Keratinocyte (primary cell): ENCODE data around the gene ABHD16A. TPM values are rescaled to one million over a fixed set of nuclear protein-coding genes. Genes with fewer than 3 reads are reported as not detected.

Experiments
- DNase-seq: peaks from one replicate; pipeline ENCODE4 v3.0.0-alpha.2; 2011; ENCODE audit warnings: low read depth, missing footprints, low spot score
- FAIRE-seq: peaks from 2 replicates; lab custom pipeline; 2011; peaks lifted over from hg19 to GRCh38; lab: Jason Lieb, UNC
- H2AFZ ChIP-seq: 2 replicates; pipeline ENCODE4 v1.6.0; 2012; ENCODE audit warnings: low read length, control low read depth, inconsistent platforms; ENCODE audit not compliant: control insufficient read depth
- H3K27ac ChIP-seq: 2 replicates; pipeline ENCODE4 v1.5.1; 2011; ENCODE audit warnings: low read length; ENCODE audit not compliant: control insufficient read depth, insufficient read depth
- H3K27me3 ChIP-seq: 3 replicates; pipeline ENCODE4 v1.6.0; 2011; ENCODE audit warnings: low read length; ENCODE audit not compliant: control insufficient read depth, insufficient read depth; ENCODE audit errors: extremely low read depth
- H3K36me3 ChIP-seq, 2 experiments: 2 replicates in 1 of 2; 3 replicates in 1 of 2; pipeline ENCODE4 v1.5.1; 2011; ENCODE audit warnings: low read length in 2 of 2, mild to moderate bottlenecking in 1 of 2; ENCODE audit not compliant: control insufficient read depth in 2 of 2, insufficient read depth in 2 of 2; ENCODE audit errors: extremely low read depth in 1 of 2
- H3K4me1 ChIP-seq: 3 replicates; pipeline ENCODE4 v1.5.1; 2011; ENCODE audit warnings: low read length; ENCODE audit not compliant: control insufficient read depth, insufficient read depth; ENCODE audit errors: extremely low read depth
- H3K4me2 ChIP-seq: 3 replicates; pipeline ENCODE4 v1.6.0; 2011; ENCODE audit warnings: low read depth, low read length; ENCODE audit not compliant: control insufficient read depth, insufficient read depth; ENCODE audit errors: extremely low read depth
- H3K4me3 ChIP-seq, 3 experiments: fragments of 200-600 bp in 1 of 3; sonication (generic) in 1 of 3; 2 replicates in 2 of 3; 3 replicates in 1 of 3; pipeline ENCODE4 v1.5.1; 2011 to 2016; ENCODE audit warnings: low read length in 3 of 3, mild to moderate bottlenecking in 3 of 3, control low read depth in 2 of 3, inconsistent platforms in 1 of 3, low read depth in 1 of 3, mixed read lengths in 1 of 3, mixed run types in 1 of 3, moderate library complexity in 1 of 3; ENCODE audit not compliant: control insufficient read depth in 2 of 3, insufficient read depth in 2 of 3; ENCODE audit errors: extremely low read depth in 1 of 3
- H3K79me2 ChIP-seq: 2 replicates; pipeline ENCODE4 v1.6.0; 2012; ENCODE audit warnings: low read length; ENCODE audit not compliant: control insufficient read depth, insufficient read depth
- H3K9ac ChIP-seq: 3 replicates; pipeline ENCODE4 v1.6.0; 2011; ENCODE audit warnings: low read length; ENCODE audit not compliant: control insufficient read depth, insufficient read depth; ENCODE audit errors: extremely low read depth
- H3K9me1 ChIP-seq: 3 replicates; pipeline ENCODE4 v1.6.0; 2011; ENCODE audit warnings: low read length; ENCODE audit not compliant: control insufficient read depth, insufficient read depth; ENCODE audit errors: extremely low read depth
- H3K9me3 ChIP-seq: 2 replicates; pipeline ENCODE4 v1.5.1; 2012; ENCODE audit warnings: low read depth, low read length; ENCODE audit not compliant: control insufficient read depth
- H4K20me1 ChIP-seq: 3 replicates; pipeline ENCODE4 v1.6.0; 2011; ENCODE audit warnings: low read length; ENCODE audit not compliant: control insufficient read depth, insufficient read depth; ENCODE audit errors: extremely low read depth
- CTCF ChIP-seq, 3 experiments: IDR thresholded peaks in 1 of 3; conservative IDR thresholded peaks in 1 of 3; optimal IDR thresholded peaks in 1 of 3; 2 replicates in 2 of 3; 3 replicates in 1 of 3; pipeline versions ENCODE3 to v1.5.1; 2011; ENCODE audit warnings: low read length in 3 of 3, mild to moderate bottlenecking in 3 of 3, moderate library complexity in 2 of 3, control low read depth in 1 of 3, inconsistent platforms in 1 of 3; ENCODE audit not compliant: insufficient read depth in 2 of 3; ENCODE audit errors: extremely low read depth in 1 of 3
- EZH2 ChIP-seq: IDR thresholded peaks from one replicate; pipeline ENCODE4 v1.6.1; 2012; ENCODE audit warnings: inconsistent platforms, mild to moderate bottlenecking, low read length, moderate library complexity
- dilution Hi-C: fragments of 300-500 bp; cut with MboI; formaldehyde crosslinking; loops from one replicate; pipeline ENCODE4 v1.7.0; 2020; ENCODE audit warnings: low sequenced_read_pairs; ENCODE audit not compliant: extremely low pct_ligation_motif_present
- polyA plus RNA-seq, 5 experiments: library from polyadenylated mRNA; depleted of rRNA in 3 of 5; stranded (reverse) in 3 of 5; stranded (forward) in 1 of 5; unstranded in 1 of 5; fragments of >200 nt; gene quantifications; 1 replicate in 1 of 5; 2 replicates in 3 of 5; 3 replicates in 1 of 5; pipeline versions ENCODE4 v1.2.1 to v1.2.3, GENCODE V29; 2011 to 2012; ENCODE audit warnings: missing spikeins in 2 of 5, low read depth in 1 of 5, low replicate concordance in 1 of 5

Gene ABHD16A
- polyA plus RNA-seq, 1 donor (not counting 4 experiments of a cell fraction or from before 2014, with no cell fraction given), result 21.8 TPM

- DNase-seq, result no peak
- peak overlapping the region; percentile 99 for H3K9ac ChIP-seq
- no peaks in the 10 kb centered on the region for H3K9me3 ChIP-seq
- H4K20me1 ChIP-seq, result peaks cover 4% of the 10 kb centered on the region
- H3K9me1 ChIP-seq, result no peaks in the 10 kb centered on the region
- TF ChIP-seq EZH2 (no peak), CTCF (optimal IDR thresholded peaks at IDR 0.05 in 1 of 3, IDR thresholded peaks at IDR 0.05 in 1 of 3, conservative IDR thresholded peaks at IDR 0.05 in 1 of 3; ENCODE audit: extremely low read depth in 1 of 3, insufficient read depth in 2 of 3, low read length in 3 of 3) (no peak)
- peaks cover 41% of the 10 kb centered on the region for H3K79me2 ChIP-seq
- no peaks in the 10 kb centered on the region for H3K27me3 ChIP-seq
- peak overlapping the region; percentile 99 for H3K4me2 ChIP-seq
- peak; percentile 17 for FAIRE-seq
- dilution Hi-C loops, result no loop called here
- H3K4me3 ChIP-seq, result peak overlapping the region; percentile 62 to 96 (median 96)
- peak overlapping the region; percentile 100 for H3K27ac ChIP-seq
- peaks cover 14 to 28% of the 10 kb centered on the region in 2 experiments for H3K36me3 ChIP-seq
- peaks cover 12% of the 10 kb centered on the region for H3K4me1 ChIP-seq
- H2AFZ ChIP-seq, result peak overlapping the region; percentile 94
Measured at GRCh38 chr6:31651602-31652191, 51.4 kb downstream of the ABHD16A start.

GRCh38 chr6:31645325-31645724 is 57.8 kb downstream of the ABHD16A start:
- FAIRE-seq, result no peak
- TF ChIP-seq CTCF (optimal IDR thresholded peaks at IDR 0.05 in 1 of 3, IDR thresholded peaks at IDR 0.05 in 1 of 3, conservative IDR thresholded peaks at IDR 0.05 in 1 of 3; ENCODE audit: extremely low read depth in 1 of 3, insufficient read depth in 2 of 3, low read length in 3 of 3) (no peak), EZH2 (no peak)

More at GRCh38 chr6:31645325-31645724, 57.8 kb downstream of the ABHD16A start:
- Histone ChIP-seq H3K79me2 (peaks cover 19% of the 10 kb centered on the region), H4K20me1 (peaks cover 4% of the 10 kb centered on the region), H3K27ac (no peak overlapping the region), H3K9me1 (no peaks in the 10 kb centered on the region), H3K4me2 (no peak overlapping the region), H3K9me3 (no peaks in the 10 kb centered on the region), H3K27me3 (no peaks in the 10 kb centered on the region), H3K4me3 (no peak overlapping the region), H3K9ac (no peak overlapping the region), H3K4me1 (no peaks in the 10 kb centered on the region), H3K36me3 (peaks cover 48 to 68% of the 10 kb centered on the region in 2 experiments), H2AFZ (no peak overlapping the region)
- dilution Hi-C loops, result no loop called here
- no peak for DNase-seq
